ENCODE measurements around the gene GPR135.

GPR135 gene

GRCh38 chr14:59422069-59422881 lies 42.9 kb downstream of the GPR135 start:
- peaks cover 43% of the 10 kb centered on the region for H3K4me1 ChIP-seq (ENCODE audit: control insufficient read depth, insufficient read depth, low read length, unreplicated experiment)
- no peak overlapping the region for H3K4me3 ChIP-seq (ENCODE audit: low read depth, low read length)
- H2AFZ ChIP-seq (ENCODE audit: low read length, unreplicated experiment), result no peak overlapping the region
- H3K27me3 ChIP-seq (ENCODE audit: insufficient read depth, low read length), result no peaks in the 10 kb centered on the region
- H3K79me2 ChIP-seq (ENCODE audit: control insufficient read depth, insufficient read depth, low read length, unreplicated experiment), result no peaks in the 10 kb centered on the region
- H3K27ac ChIP-seq (ENCODE audit: low read depth, low read length), result 0 out of 2 replicates have a peak overlapping the region, but pooled peaks have one; percentile 4
- H3K36me3 ChIP-seq (ENCODE audit: insufficient read depth, low read length), result no peaks in the 10 kb centered on the region

DNA sequence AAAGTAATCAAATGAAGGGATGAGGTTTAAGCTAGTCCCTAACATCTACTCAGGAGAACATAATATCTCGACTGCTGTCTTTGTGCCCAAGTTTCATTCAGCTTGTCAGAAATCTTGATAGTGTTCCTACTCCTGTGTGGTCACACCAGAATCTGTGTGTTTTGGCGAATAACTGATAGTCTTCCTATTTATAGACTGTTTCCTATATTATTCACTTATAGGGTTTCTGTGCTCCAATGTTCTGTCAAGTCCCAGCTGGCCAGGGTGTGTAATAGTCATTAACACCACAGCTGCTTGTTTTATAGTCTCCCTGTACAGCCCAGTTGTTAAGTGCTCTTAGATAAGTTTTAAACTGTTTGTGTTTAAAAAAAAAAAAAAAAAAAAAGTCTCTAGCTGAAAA lies 45.9 kb downstream of the GPR135 start:
- Histone ChIP-seq H3K79me2 (ENCODE audit: control insufficient read depth, insufficient read depth, low read length, unreplicated experiment) (no peaks in the 10 kb centered on the region), H2AFZ (ENCODE audit: low read length, unreplicated experiment) (no peak overlapping the region), H3K36me3 (ENCODE audit: insufficient read depth, low read length) (no peaks in the 10 kb centered on the region), H3K27me3 (ENCODE audit: insufficient read depth, low read length) (no peaks in the 10 kb centered on the region), H3K4me1 (ENCODE audit: control insufficient read depth, insufficient read depth, low read length, unreplicated experiment) (peaks cover 16% of the 10 kb centered on the region), H3K27ac (ENCODE audit: low read depth, low read length) (no peak overlapping the region), H3K4me3 (ENCODE audit: low read depth, low read length) (no peak overlapping the region)

- Histone ChIP-seq H3K27ac (ENCODE audit: low read depth, low read length) (no peak overlapping the region), H3K79me2 (ENCODE audit: control insufficient read depth, insufficient read depth, low read length, unreplicated experiment) (no peaks in the 10 kb centered on the region)
Measured at GRCh38 chr14:59417311-59417710, 47.9 kb downstream of the GPR135 start.

DNA sequence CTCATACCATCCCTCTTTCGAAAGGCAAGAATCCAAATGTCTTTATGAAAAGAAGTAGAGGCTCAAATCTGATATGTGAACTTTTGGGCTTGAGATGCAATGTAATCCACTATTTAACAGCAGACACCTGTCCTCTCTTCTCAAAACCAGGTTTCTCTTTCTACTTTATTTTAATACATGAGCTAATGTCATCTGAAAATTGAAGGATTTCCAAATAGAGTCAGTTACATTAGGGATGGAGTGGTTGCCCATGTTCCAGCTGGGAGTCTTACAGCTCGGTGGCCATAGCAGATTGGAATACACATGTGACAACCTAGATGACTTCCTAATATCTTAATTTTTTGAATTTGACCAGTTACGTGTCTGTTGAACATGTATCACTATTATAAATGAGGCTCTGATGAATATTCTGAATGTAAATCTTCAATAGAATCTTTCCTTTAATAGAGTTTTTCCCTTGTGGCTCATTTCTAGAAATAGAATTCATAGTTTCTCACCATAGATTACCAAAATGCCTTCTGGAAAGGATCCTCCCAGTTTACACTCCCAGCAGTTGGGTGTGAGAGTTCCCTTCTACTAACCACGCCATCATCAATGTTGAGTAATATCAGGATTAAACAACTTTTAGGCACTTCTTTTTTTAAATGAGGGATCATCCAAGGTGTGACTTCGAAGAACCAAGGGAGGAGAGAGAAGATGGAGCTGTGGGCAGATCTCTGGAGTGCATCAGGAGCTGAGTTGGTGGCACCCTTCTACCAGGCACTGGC lies 49.2 kb downstream of the GPR135 start:
- H3K27me3 ChIP-seq (ENCODE audit: insufficient read depth, low read length), result no peaks in the 10 kb centered on the region
- H3K4me3 ChIP-seq (ENCODE audit: low read depth, low read length), result no peak overlapping the region
- no peaks in the 10 kb centered on the region for H3K36me3 ChIP-seq (ENCODE audit: insufficient read depth, low read length)
- no peak overlapping the region for H2AFZ ChIP-seq (ENCODE audit: low read length, unreplicated experiment)
- H3K79me2 ChIP-seq (ENCODE audit: control insufficient read depth, insufficient read depth, low read length, unreplicated experiment), result no peaks in the 10 kb centered on the region
- H3K4me1 ChIP-seq (ENCODE audit: control insufficient read depth, insufficient read depth, low read length, unreplicated experiment), result no peaks in the 10 kb centered on the region
- no peak overlapping the region for H3K27ac ChIP-seq (ENCODE audit: low read depth, low read length)

More at GRCh38 chr14:59417311-59417710, 47.9 kb downstream of the GPR135 start:
- peaks cover 5% of the 10 kb centered on the region for H3K4me1 ChIP-seq (ENCODE audit: control insufficient read depth, insufficient read depth, low read length, unreplicated experiment)
- H2AFZ ChIP-seq (ENCODE audit: low read length, unreplicated experiment), result no peak overlapping the region
- H3K4me3 ChIP-seq (ENCODE audit: low read depth, low read length), result no peak overlapping the region
- H3K27me3 ChIP-seq (ENCODE audit: insufficient read depth, low read length), result no peaks in the 10 kb centered on the region
- H3K36me3 ChIP-seq (ENCODE audit: insufficient read depth, low read length), result no peaks in the 10 kb centered on the region

Measured in ACC112 (cell line).